SK-N-MC (cell line): ENCODE measurements around the gene SMG9.

Source experiments
- DNase-seq: peaks from one replicate; pipeline ENCODE4 v3.0.0-alpha.2; 2011; ENCODE audit warnings: low read depth, low spot score
- H3K27ac ChIP-seq: fragments of 200-600 bp; sonication (generic); 2 replicates; pipeline ENCODE4 v1.5.1; 2016; ENCODE audit warnings: mixed run types
- H3K36me3 ChIP-seq: fragments of 200-600 bp; sonication (generic); 2 replicates; pipeline ENCODE4 v1.6.1; 2017; ENCODE audit warnings: antibody characterized with exemption, low read length, mixed read lengths; ENCODE audit not compliant: insufficient read depth
- H3K4me3 ChIP-seq: fragments of 200-600 bp; sonication (generic); 2 replicates; pipeline ENCODE4 v1.5.1; 2016
- H3K9ac ChIP-seq: fragments of 200-600 bp; sonication (generic); 2 replicates; pipeline ENCODE4 v1.8.0; 2017; ENCODE audit warnings: mixed run types, mixed read lengths; ENCODE audit not compliant: insufficient read length
- H3K9me3 ChIP-seq: fragments of 200-600 bp; sonication (generic); 2 replicates; pipeline ENCODE4 v1.6.1; 2017; ENCODE audit warnings: low read depth, mild to moderate bottlenecking, antibody characterized with exemption, low read length, moderate library complexity, mixed read lengths
- EZH2 ChIP-seq: fragments of 200-600 bp; sonication (generic); IDR thresholded peaks from one replicate; pipeline ENCODE4 v1.6.1; 2017; ENCODE audit warnings: antibody characterized with exemption
- FOXP2 ChIP-seq: optimal IDR thresholded peaks from 2 replicates; pipeline ENCODE3; 2011; ENCODE audit warnings: mild to moderate bottlenecking, moderate library complexity; ENCODE audit not compliant: insufficient read depth; ENCODE audit errors: extremely low read length, control extremely low read depth
- POLR2AphosphoS5 ChIP-seq: IDR thresholded peaks from 2 replicates; pipeline ENCODE4 v1.6.1; 2012; ENCODE audit warnings: mild to moderate bottlenecking, low read depth, low read length, borderline replicate concordance

The SMG9 gene

DNA sequence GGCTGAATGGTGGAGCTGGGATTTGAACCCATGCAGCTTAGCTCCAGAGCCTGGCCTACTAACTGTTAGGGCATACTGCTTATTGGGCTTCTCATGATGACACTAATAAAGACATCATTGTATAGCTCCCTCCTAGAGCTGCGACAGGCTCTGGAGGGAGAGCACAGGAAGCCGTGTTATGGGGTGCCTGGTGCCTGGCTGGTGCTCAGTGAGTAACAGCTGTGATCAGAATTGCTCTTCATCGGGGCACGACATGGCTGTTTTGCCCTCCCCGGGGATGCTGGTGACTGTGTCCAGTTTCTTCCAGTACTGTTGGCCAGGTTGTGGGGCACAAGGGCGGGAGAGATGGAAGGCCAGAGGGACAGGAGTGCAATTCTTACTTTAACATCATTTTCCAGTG, 42.4 kb upstream of the SMG9 start:
- Histone ChIP-seq H3K9me3 (no peaks in the 10 kb centered on the region), H3K9ac (no peak overlapping the region), H3K27ac (no peak overlapping the region), H3K36me3 (no peaks in the 10 kb centered on the region), H3K4me3 (no peak overlapping the region)
- TF ChIP-seq FOXP2: no peak
- no peak for DNase-seq

DNA sequence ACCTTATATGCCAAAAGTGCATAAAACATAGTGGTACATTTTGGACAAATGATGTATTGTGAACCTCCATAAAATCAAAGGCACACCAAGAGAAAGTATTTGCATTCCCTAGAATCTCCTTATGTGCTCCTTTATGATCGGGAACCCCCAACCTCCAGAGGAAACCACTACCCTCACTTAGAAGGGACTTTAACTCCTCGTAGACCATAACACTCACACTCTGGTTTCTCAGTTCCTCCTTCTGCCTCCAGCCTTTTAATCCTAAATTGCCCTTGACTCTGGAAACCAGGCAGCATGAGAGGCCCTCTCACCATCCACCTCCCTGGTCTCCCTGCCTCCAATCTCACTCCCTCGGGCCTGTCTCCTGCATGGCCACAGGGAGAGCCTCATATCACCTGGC, 35.8 kb upstream of the SMG9 start:
- DNase-seq: no peak
- Histone ChIP-seq H3K9me3 (no peaks in the 10 kb centered on the region), H3K36me3 (no peaks in the 10 kb centered on the region), H3K4me3 (no peak overlapping the region), H3K9ac (no peak overlapping the region), H3K27ac (no peak overlapping the region)
- TF ChIP-seq EZH2: no peak
- TF ChIP-seq POLR2AphosphoS5: no peak
- no peak for TF ChIP-seq FOXP2

DNA sequence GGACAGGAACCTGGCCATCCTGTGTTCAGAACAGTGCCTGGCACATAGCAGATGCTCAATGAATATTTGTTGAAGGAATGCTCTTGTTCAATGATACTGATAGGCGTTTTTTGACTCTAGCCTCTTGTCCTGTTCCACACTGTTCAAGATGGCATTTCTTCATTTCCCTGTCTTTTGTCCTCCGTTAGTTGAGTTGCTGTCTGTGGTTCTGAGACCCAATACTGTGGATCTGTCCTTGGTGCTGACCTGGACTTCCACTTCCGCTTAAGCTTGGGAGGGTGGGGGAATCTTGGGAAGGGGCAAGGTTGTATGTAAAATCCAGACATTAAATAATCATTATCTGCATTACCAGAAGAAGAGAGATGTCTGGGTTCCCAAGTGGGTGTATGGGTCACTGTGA, 34.3 kb upstream of the SMG9 start:
- Histone ChIP-seq H3K36me3 (no peaks in the 10 kb centered on the region), H3K9me3 (no peaks in the 10 kb centered on the region), H3K9ac (no peak overlapping the region), H3K27ac (no peak overlapping the region), H3K4me3 (no peak overlapping the region)
- TF ChIP-seq POLR2AphosphoS5: no peak
- TF ChIP-seq EZH2: no peak
- no peak for TF ChIP-seq FOXP2
- DNase-seq: no peak

DNA sequence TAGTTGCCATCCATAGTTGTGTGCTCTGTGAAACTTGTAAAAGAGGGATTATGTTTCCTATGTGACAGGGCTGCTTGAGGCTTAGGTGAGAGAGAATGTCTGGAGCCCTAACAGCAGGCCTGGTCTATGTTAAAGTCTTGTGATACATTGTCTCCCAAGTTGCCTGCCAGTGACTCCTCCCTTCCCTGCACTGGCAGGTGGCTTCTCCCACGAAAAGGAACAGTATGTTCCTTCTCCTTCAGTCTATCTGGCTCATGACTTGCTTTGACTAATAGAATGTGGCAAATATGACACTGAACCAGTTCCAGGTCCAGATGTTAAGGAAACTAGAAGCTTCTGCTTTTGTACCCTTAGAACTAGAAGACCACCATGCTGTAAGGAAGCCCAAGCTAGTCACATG, 31.9 kb upstream of the SMG9 start:
- H3K9ac ChIP-seq: no peak overlapping the region
- no peaks in the 10 kb centered on the region for H3K9me3 ChIP-seq
- H3K36me3 ChIP-seq: no peaks in the 10 kb centered on the region
- no peak for DNase-seq
- no peak overlapping the region for H3K27ac ChIP-seq
- TF ChIP-seq POLR2AphosphoS5 (no peak), FOXP2 (no peak), EZH2 (no peak)
- H3K4me3 ChIP-seq: no peak overlapping the region

DNA sequence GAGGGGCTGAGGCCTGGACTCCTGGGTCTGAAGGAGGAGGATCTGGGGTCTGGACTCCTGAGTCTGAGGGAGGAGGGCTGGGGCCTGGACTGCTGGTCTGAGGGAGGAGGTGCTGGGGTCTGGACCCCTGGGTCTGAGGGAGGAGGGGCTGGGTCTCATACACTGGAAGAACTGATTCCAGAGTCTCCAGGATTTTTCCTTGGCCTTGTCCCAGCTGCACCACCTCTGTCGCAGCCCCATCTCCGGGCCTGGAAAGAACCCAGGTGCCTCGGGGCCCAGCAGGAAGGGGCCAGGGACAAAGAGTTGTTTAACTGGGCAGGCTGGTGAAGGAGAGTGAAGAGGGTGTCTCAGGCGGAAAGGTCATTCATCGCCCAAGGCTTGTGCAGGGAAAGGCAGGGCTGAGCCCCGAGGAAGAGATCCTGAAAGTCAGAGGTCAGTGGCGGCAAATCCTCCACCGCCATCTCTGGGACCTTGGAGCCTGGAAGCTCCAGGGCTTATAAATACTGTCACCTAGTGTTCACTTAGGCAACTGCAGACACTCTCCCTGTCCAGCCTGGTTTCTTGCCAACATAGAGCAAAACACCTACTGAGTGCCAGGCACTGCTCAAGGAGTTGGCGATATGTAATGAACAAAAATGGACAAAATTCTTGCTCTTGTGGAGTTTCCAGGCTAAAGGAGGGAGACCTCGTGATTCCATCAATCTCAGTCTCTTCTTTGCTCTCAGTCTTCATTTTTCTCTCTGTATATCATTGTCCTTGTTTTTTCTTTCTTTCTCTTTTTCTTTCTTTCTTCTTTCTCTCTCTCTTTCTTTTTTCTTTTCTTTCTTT, 30.4 kb upstream of the SMG9 start:
- Histone ChIP-seq H3K27ac (no peak overlapping the region), H3K36me3 (no peaks in the 10 kb centered on the region), H3K9ac (no peak overlapping the region), H3K9me3 (no peaks in the 10 kb centered on the region), H3K4me3 (0 out of 2 replicates have a peak overlapping the region, but pooled peaks have one; percentile 20)
- no peak for DNase-seq
- TF ChIP-seq EZH2 (no peak), POLR2AphosphoS5 (no peak), FOXP2 (no peak)

DNA sequence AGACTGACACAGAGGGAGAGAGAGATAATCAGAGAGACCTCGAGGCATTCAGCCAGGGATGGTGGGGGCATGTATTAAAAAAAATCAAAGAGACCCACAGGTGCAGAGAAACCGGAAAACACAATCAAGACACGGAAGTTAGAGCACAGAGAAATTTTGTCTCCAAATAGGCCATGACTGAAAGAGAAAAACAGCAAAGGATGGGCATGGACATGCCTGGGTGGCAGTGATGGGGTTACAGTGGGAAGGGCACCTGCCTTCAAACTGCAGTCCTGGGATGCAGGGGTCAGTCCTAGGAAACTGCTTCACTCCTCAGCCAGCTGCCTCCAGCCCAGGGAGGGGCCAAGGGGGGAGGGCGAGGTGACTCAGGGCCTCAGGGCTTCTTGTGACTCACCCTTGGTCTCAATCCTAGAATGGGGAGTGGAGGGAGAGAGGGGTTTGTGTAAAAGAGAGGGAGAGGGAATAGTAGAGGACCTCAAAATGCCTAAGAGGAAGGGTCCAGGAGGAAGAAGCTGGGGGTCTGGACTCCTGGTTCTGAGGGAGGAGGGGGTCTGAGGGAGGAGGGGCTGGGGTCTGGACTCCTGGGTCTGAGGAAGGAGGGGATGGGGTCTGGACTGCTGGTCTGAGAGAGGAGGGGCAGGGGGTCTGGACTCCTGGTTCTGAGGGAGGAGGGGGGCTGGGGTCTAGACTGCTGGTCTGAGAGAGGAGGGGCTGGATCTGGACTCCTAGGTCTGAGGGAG, 29.6 kb upstream of the SMG9 start:
- TF ChIP-seq EZH2 (no peak), FOXP2 (no peak), POLR2AphosphoS5 (no peak)

DNA sequence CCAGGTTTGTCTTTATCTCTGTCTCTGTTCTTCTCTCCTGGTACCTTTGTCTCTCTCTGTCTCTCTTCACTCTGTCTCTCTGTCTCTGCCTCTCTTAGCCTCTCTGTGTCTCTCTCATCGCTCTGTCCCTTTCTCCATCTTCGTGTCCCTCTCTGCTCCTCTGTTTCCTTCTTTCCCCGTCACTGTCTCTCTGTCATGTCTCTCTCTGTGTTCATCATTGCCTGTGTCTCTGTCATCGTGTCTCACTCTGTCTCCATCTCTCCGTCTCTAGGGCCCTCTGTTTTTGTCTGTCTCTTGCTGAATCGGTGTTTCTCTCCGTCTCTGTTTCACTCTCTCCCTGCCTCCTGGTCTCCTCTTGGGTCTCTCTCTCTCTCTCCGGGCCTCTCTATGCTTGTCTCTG, 28.9 kb upstream of the SMG9 start:
- Histone ChIP-seq H3K9ac (no peak overlapping the region), H3K27ac (no peak overlapping the region), H3K9me3 (no peaks in the 10 kb centered on the region), H3K4me3 (no peak overlapping the region), H3K36me3 (no peaks in the 10 kb centered on the region)
- no peak for DNase-seq
- TF ChIP-seq FOXP2 (no peak), POLR2AphosphoS5 (no peak), EZH2 (no peak)

More for the DNA sequence above, 29.6 kb upstream of the SMG9 start:
- DNase-seq: no peak
- H3K4me3 ChIP-seq: no peak overlapping the region
- no peaks in the 10 kb centered on the region for H3K36me3 ChIP-seq
- H3K9me3 ChIP-seq: no peaks in the 10 kb centered on the region
- no peak overlapping the region for H3K27ac ChIP-seq
- no peak overlapping the region for H3K9ac ChIP-seq

DNA sequence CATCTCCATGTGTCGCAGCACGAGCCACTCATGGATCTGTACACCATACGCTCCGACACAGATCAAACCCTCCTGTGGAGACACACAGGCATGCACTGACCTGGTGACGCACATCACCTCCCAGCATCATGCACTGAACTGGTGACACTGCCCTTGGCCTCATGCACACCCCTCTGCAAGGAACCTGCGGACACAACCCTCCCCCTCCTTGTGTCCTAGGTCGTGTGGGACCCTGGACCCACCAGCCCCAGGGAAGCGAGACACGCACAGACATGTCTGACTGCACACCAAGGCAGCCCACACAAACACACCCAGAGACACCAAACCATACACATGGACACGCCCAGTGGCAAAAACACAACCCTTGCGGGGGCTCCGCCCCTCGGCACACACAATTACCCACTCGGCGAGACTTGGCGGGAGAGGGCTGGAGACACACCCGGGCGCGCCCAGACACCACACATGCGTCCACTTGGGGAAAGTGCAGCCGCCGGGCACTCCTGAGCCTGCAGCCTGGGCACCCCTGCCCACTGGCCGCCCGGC, 28.0 kb upstream of the SMG9 start:
- Histone ChIP-seq H3K4me3 (0 out of 2 replicates have a peak overlapping the region, but pooled peaks have one; percentile 25), H3K27ac (no peak overlapping the region), H3K9me3 (no peaks in the 10 kb centered on the region), H3K9ac (no peak overlapping the region), H3K36me3 (no peaks in the 10 kb centered on the region)
- TF ChIP-seq POLR2AphosphoS5: no peak
- TF ChIP-seq FOXP2: no peak
- no peak for DNase-seq

DNA sequence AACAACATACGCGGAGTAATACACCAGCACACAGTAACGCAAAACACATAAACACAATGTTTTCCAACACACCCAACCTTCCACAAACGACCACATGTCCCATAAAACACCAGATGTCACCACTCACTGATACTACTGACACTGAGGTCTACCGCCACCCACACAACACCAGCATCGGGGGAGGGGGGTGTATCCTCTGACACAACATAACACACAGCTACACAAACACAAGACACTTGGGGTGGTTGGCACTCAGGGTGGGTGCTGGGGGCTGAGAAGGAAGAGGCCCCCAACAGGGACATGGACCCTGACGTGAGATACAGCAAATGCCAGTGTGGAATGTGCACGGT, 27.5 kb upstream of the SMG9 start:
- Histone ChIP-seq H3K27ac (no peak overlapping the region), H3K9ac (no peak overlapping the region), H3K36me3 (no peaks in the 10 kb centered on the region), H3K4me3 (no peak overlapping the region), H3K9me3 (no peaks in the 10 kb centered on the region)
- no peak for DNase-seq
- no peak for TF ChIP-seq EZH2
- TF ChIP-seq POLR2AphosphoS5: no peak
- no peak for TF ChIP-seq FOXP2
